Kidney (tissue), 14 donors: ENCODE data around the gene ITPR2. TPM values are rescaled to one million over a fixed set of nuclear protein-coding genes. Genes with fewer than 3 reads are reported as not detected.

Experiments used
- DNase-seq, 5 donors: peaks; one replicate each; pipeline ENCODE4 v3.0.0-alpha.2; 2013 to 2020
- FAIRE-seq: peaks from 2 replicates; lab custom pipeline; 2012; peaks lifted over from hg19 to GRCh38; lab: Jason Lieb, UNC
- H3K27ac ChIP-seq, 2 donors: one replicate each; pipeline ENCODE4 v1.7.0; 2013; ENCODE audit warnings: low read depth in 2 of 2, low read length in 2 of 2, inconsistent platforms in 1 of 2
- H3K27me3 ChIP-seq: one replicate; pipeline ENCODE4 v1.7.1; 2013; ENCODE audit warnings: low read length, inconsistent platforms; ENCODE audit not compliant: control insufficient read depth, insufficient read depth
- H3K36me3 ChIP-seq, 3 donors: one replicate each; pipeline versions ENCODE4 v1.7.0 to v1.7.1; 2013; ENCODE audit warnings: low read length in 3 of 3, control low read depth in 1 of 3, inconsistent platforms in 1 of 3; ENCODE audit not compliant: insufficient read depth in 3 of 3, control insufficient read depth in 2 of 3
- H3K4me1 ChIP-seq, 3 donors: one replicate each; pipeline versions ENCODE4 v1.7.0 to v1.7.1; 2013; ENCODE audit warnings: low read length in 3 of 3, inconsistent platforms in 1 of 3, low read depth in 1 of 3; ENCODE audit not compliant: control insufficient read depth in 2 of 3, insufficient read depth in 2 of 3
- H3K4me3 ChIP-seq, 3 donors: one replicate each; pipeline versions ENCODE4 v1.7.0 to v1.8.1; 2013; ENCODE audit warnings: low read length in 3 of 3, control low read depth in 1 of 3, inconsistent platforms in 1 of 3
- H3K9ac ChIP-seq, 3 donors: one replicate each; pipeline versions ENCODE4 v1.7.0 to v1.7.1; 2013; ENCODE audit warnings: low read length in 3 of 3, control low read depth in 1 of 3, inconsistent platforms in 1 of 3
- H3K9me3 ChIP-seq, 3 donors: one replicate each; pipeline versions ENCODE4 v1.7.0 to v1.7.1; 2013; ENCODE audit warnings: low read length in 3 of 3, control low read depth in 1 of 3, inconsistent platforms in 1 of 3; ENCODE audit not compliant: control insufficient read depth in 2 of 3, insufficient read depth in 1 of 3
- CTCF ChIP-seq: IDR thresholded peaks from 3 replicates; pipeline ENCODE4 v1.5.1; 2012; ENCODE audit warnings: mild to moderate bottlenecking, moderate library complexity, borderline replicate concordance; ENCODE audit not compliant: insufficient read depth; ENCODE audit errors: extremely low read depth
- intact Hi-C: fragments of 100-400 bp; cut with DNase I; formaldehyde crosslinking; loops from one replicate; pipeline ENCODE4 v1.11.1; 2022
- polyA plus RNA-seq: library from polyadenylated mRNA; stranded (reverse); fragments of 350-450 nt; fragmentation: Illumina TruSeq; extraction: RNeasy Lipid Tissue Mini Kit (QIAGEN cat#74804); gene quantifications from one replicate; pipeline ENCODE4 v1.2.3, GENCODE V29; 2014; ENCODE audit warnings: low read depth, low replicate concordance; ENCODE audit not compliant: insufficient read depth
- total RNA-seq: library from RNA; stranded (reverse); fragmentation: NEBNext Ultra II Directional; extraction: Animal tissue kit (Norgen Biotek cat#: 25700); gene quantifications from one replicate; pipeline ENCODE4 v1.2.1, GENCODE V29; 2021
- donor health status: control.
- donor health status: control.
- donor health status: control.
- donor health status: control.
- donor health status: control.
- donor health status: DM: yes; HTN: yes; CAD: no.
- donor health status: Normal renal cell carcinoma (clear cell type).

Gene ITPR2
- total and polyA plus RNA-seq, 2 donors from 2014 or later, result 5.7 to 56.9 TPM

- H3K4me3 ChIP-seq, result no peak overlapping the region
- H3K36me3 ChIP-seq, result no peaks in the 10 kb centered on the region
- FAIRE-seq (no peak), DNase-seq (no peak)
- no peak overlapping the region for H3K9ac ChIP-seq
- H3K27ac ChIP-seq, result no peak overlapping the region
- no peak for TF ChIP-seq CTCF
- H3K27me3 ChIP-seq, result no peaks in the 10 kb centered on the region
- intact Hi-C loops, result no loop called here
- H3K4me1 ChIP-seq, result no peaks in the 10 kb centered on the region
- no peaks in the 10 kb centered on the region for H3K9me3 ChIP-seq
Observed at GRCh38 chr12:26567126-26567525, 265.9 kb downstream of the ITPR2 start.

GRCh38 chr12:26566675-26567074 lies 266.3 kb downstream of the ITPR2 start:
- H3K9me3 ChIP-seq, result no peaks in the 10 kb centered on the region
- H3K27ac ChIP-seq, result no peak overlapping the region
- FAIRE-seq (no peak), DNase-seq (no peak)
- H3K9ac ChIP-seq, result no peak overlapping the region
- no peaks in the 10 kb centered on the region for H3K36me3 ChIP-seq
- intact Hi-C loops, result no loop called here
- no peak overlapping the region for H3K4me3 ChIP-seq
- H3K4me1 ChIP-seq, result no peaks in the 10 kb centered on the region
- no peaks in the 10 kb centered on the region for H3K27me3 ChIP-seq
- no peak for TF ChIP-seq CTCF

GRCh38 chr12:26566186-26566585 lies 266.8 kb downstream of the ITPR2 start:
- Histone ChIP-seq H3K9me3 (no peaks in the 10 kb centered on the region), H3K4me1 (no peaks in the 10 kb centered on the region), H3K36me3 (no peaks in the 10 kb centered on the region), H3K9ac (no peak overlapping the region), H3K4me3 (no peak overlapping the region), H3K27ac (no peak overlapping the region), H3K27me3 (no peaks in the 10 kb centered on the region)
- intact Hi-C loops, result no loop called here
- FAIRE-seq (no peak), DNase-seq (no peak)
- TF ChIP-seq CTCF, result no peak

- Histone ChIP-seq H3K27ac (no peak overlapping the region), H3K27me3 (no peaks in the 10 kb centered on the region), H3K9ac (no peak overlapping the region), H3K36me3 (no peaks in the 10 kb centered on the region), H3K9me3 (no peaks in the 10 kb centered on the region), H3K4me3 (no peak overlapping the region), H3K4me1 (no peaks in the 10 kb centered on the region)
- TF ChIP-seq CTCF, result no peak
- FAIRE-seq, result no peak
- intact Hi-C loops, result no loop called here
- no peak for DNase-seq
Observed at GRCh38 chr12:26564391-26564790, 268.6 kb downstream of the ITPR2 start.
